Epidermal melanocyte (primary cell): Measurements from ENCODE around the gene PSME2.

Experiments
- DNase-seq: peaks from one replicate; pipeline ENCODE4 v3.0.0; 2011; ENCODE audit warnings: low spot score; ENCODE audit not compliant: insufficient read length

The PSME2 gene

GRCh38 chr14:24095271-24096068 lies 50.9 kb downstream of the PSME2 start:
- DNase-seq = no peak

DNA sequence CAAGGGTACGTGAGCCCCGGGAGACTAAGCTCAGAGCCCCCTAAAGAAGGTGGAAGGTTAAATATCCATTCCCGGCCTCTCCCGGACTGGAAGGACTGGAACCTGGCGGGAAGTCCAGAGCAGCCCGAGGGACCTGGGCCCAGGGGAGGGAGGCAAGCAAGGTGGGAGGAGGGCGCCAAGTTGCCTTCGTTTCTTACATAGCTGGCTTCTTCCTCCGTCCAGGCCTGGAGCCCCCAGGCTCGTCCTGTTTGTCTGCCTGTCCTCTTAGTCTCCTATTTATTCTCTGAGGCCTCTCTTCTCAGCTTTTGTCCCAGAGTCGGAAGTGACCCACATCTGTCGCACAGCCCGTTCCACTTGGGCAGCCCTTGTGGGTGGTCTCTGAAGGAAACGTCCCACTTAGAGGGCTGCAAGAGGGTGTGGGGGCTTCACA lies 51.6 kb downstream of the PSME2 start:
- DNase-seq = no peak

DNA sequence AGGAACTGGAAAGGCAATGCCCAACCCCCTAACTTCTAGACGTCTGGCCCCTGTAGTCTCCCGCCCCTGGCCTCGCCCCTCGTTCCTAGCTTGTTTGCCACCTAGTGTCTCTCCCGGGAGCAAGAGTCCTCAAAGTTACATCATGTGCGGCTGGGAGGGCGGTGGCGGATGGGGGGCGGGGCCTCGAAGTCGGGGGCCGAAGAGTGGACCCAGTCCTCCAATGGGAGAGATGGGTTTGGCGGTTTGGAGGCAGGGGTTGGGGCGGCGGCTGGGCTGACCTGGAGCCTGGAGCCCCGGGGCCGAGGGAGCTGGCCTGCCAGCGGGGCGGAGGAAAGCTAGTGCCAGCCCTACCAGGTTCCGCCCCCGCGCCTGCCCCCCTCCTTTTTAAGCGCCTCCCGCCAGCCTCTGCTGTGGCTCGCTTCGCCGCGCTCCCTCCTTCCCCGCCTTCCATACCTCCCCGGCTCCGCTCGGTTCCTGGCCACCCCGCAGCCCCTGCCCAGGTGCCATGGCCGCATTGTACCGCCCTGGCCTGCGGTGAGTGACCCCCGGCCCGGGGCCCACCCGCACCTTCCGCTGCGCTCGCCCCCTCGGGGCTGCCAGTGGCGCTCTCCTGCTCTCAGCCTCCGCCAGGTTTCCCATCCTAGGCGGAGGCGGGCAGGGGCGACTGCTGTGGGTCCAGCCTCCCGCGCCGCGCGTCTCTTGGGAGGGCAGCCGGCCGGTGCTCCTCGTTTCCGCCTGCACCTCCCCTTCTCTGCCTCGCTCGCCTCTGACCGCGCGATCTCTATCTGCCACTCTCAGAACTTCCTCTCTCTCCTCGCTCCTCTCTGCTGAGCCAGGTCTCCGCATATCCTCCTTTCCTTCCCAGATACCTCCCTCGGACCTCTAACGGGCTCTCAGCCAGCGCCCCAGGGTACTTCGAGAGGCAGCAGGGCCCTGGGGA lies 52.2 kb downstream of the PSME2 start, which contains the start of gene PCK2:
Gene PCK2 (plus strand): TSS at position 411 of the 940 bp plus-strand sequence. CDS start 95 bp downstream, at position 506.
- DNase-seq = peak; percentile 91
